GM23338 (cell line): ENCODE results near the gene ZNF184. TPM values are rescaled to one million over a fixed set of nuclear protein-coding genes. Genes with fewer than 3 reads are reported as not detected.

Experiments
- ATAC-seq: fragments of 200-7000 bp; cut with Tn5 transposase; 3 replicates; pipeline ENCODE4 v1.9.1; 2020
- DNase-seq: peaks from one replicate; pipeline ENCODE4 v3.0.0-alpha.2; 2015; ENCODE audit warnings: low spot score
- H2AFZ ChIP-seq: fragments of 200-600 bp; sonication (generic); 2 replicates; pipeline ENCODE4 v1.8.0; 2016; ENCODE audit warnings: antibody characterized with exemption, mild to moderate bottlenecking, moderate library complexity
- H3F3A ChIP-seq: fragments of 200-600 bp; sonication (generic); replicated peaks from 2 replicates; pipeline ENCODE4 v1.8.0; 2017; ENCODE audit warnings: antibody characterized with exemption, mixed run types, low read depth
- H3K27ac ChIP-seq: fragments of 200-600 bp; sonication (generic); 2 replicates; pipeline ENCODE4 v1.6.1; 2016; ENCODE audit warnings: low read depth
- H3K27me3 ChIP-seq: fragments of 200-600 bp; sonication (generic); 2 replicates; pipeline ENCODE4 v1.8.0; 2016; ENCODE audit warnings: mild to moderate bottlenecking, mixed run types, moderate library complexity; ENCODE audit not compliant: insufficient read depth
- H3K36me3 ChIP-seq: fragments of 200-600 bp; sonication (generic); 2 replicates; pipeline ENCODE4 v1.8.0; 2016; ENCODE audit warnings: mild to moderate bottlenecking; ENCODE audit not compliant: insufficient read depth
- H3K4me1 ChIP-seq: fragments of 200-600 bp; sonication (generic); 2 replicates; pipeline ENCODE4 v1.8.0; 2016; ENCODE audit warnings: mild to moderate bottlenecking, moderate library complexity; ENCODE audit not compliant: insufficient read depth
- H3K4me2 ChIP-seq: fragments of 200-600 bp; sonication (generic); 2 replicates; pipeline ENCODE4 v1.7.1; 2017; ENCODE audit warnings: mixed run types
- H3K4me3 ChIP-seq: fragments of 200-600 bp; sonication (generic); 2 replicates; pipeline ENCODE4 v1.6.1; 2016; ENCODE audit warnings: mixed run types
- H3K79me2 ChIP-seq: fragments of 200-600 bp; sonication (generic); replicated peaks from 2 replicates; pipeline ENCODE4 v1.8.0; 2017; ENCODE audit warnings: mild to moderate bottlenecking; ENCODE audit not compliant: insufficient read depth
- H3K9me2 ChIP-seq: fragments of 200-600 bp; sonication (generic); 2 replicates; pipeline ENCODE4 v1.8.0; 2017; ENCODE audit not compliant: insufficient read depth
- H4K20me1 ChIP-seq: fragments of 200-600 bp; sonication (generic); replicated peaks from 2 replicates; pipeline ENCODE4 v1.8.0; 2017; ENCODE audit warnings: mild to moderate bottlenecking; ENCODE audit not compliant: insufficient read depth
- H3K27ac Mint-ChIP-seq: 2 replicates; pipeline ENCODE4 v1.8.0; 2020; ENCODE audit warnings: inconsistent platforms, mild to moderate bottlenecking, moderate library complexity, mixed read lengths
- H3K27me3 Mint-ChIP-seq: 3 replicates; pipeline ENCODE4 v1.8.0; 2022; ENCODE audit warnings: low read depth, mild to moderate bottlenecking, moderate library complexity, mixed read lengths, inconsistent platforms; ENCODE audit not compliant: insufficient read depth, poor library complexity
- H3K36me3 Mint-ChIP-seq: 3 replicates; pipeline ENCODE4 v1.8.0; 2021; ENCODE audit warnings: low read depth, mild to moderate bottlenecking, inconsistent platforms, moderate library complexity, mixed read lengths
- H3K4me1 Mint-ChIP-seq: 3 replicates; pipeline ENCODE4 v1.8.0; 2020; ENCODE audit warnings: mild to moderate bottlenecking, inconsistent platforms, mixed read lengths
- H3K4me3 Mint-ChIP-seq: 3 replicates; pipeline ENCODE4 v1.8.0; 2021; ENCODE audit warnings: moderate library complexity, mild to moderate bottlenecking, inconsistent platforms, mixed read lengths
- H3K9me3 Mint-ChIP-seq: 3 replicates; pipeline ENCODE4 v1.8.0; 2020; ENCODE audit warnings: moderate library complexity, mild to moderate bottlenecking, inconsistent platforms, mixed read lengths
- EZH2 ChIP-seq: fragments of 200-600 bp; sonication (generic); IDR thresholded peaks from one replicate; pipeline ENCODE4 v1.8.0; 2017; ENCODE audit warnings: antibody characterized with exemption, mild to moderate bottlenecking, low read depth; ENCODE audit not compliant: unreplicated experiment
- EZH2phosphoT487 ChIP-seq: fragments of 200-600 bp; sonication (generic); IDR thresholded peaks from one replicate; pipeline ENCODE4 v1.8.1; 2018; ENCODE audit warnings: antibody characterized with exemption; ENCODE audit not compliant: unreplicated experiment
- JUNB ChIP-seq: IDR thresholded peaks from one replicate; pipeline ENCODE4 v1.6.1; 2016; ENCODE audit warnings: antibody characterized with exemption; ENCODE audit not compliant: unreplicated experiment
- NANOG ChIP-seq: IDR thresholded peaks from 2 replicates; pipeline ENCODE4 v1.6.1; 2016; ENCODE audit warnings: antibody characterized with exemption, borderline replicate concordance
- POLR2AphosphoS5 ChIP-seq: IDR thresholded peaks from 2 replicates; pipeline ENCODE4 v1.6.1; 2016; ENCODE audit warnings: antibody characterized with exemption, low read depth
- STAT1 ChIP-seq: IDR thresholded peaks from one replicate; pipeline ENCODE4 v1.6.1; 2016; ENCODE audit warnings: antibody characterized with exemption; ENCODE audit not compliant: unreplicated experiment
- ZNF114 ChIP-seq: fragments of 250-450 bp; sonication (Bioruptor Pico); IDR thresholded peaks from 2 replicates; pipeline ENCODE4 v1.5.0; 2020; ENCODE audit warnings: mild to moderate bottlenecking, moderate library complexity
- ZNF331 ChIP-seq: fragments of 250-450 bp; sonication (Bioruptor Pico); IDR thresholded peaks from 2 replicates; pipeline ENCODE4 v1.5.0; 2020; ENCODE audit warnings: low read depth, mild to moderate bottlenecking, moderate library complexity
- ZNF462 ChIP-seq: fragments of 250-450 bp; sonication (Bioruptor Pico); IDR thresholded peaks from 2 replicates; pipeline ENCODE4 v1.5.0; 2020; ENCODE audit warnings: mild to moderate bottlenecking, moderate library complexity
- polyA plus RNA-seq: library from polyadenylated mRNA; unstranded; fragments of >200 nt; fragmentation: Nextera tagmentation; extraction: Ambion mirVana; gene quantifications from 2 replicates; pipeline ENCODE4 v1.2.1, GENCODE V29; 2016
- total RNA-seq: library from RNA; depleted of rRNA; stranded (reverse); fragments of >200 nt; shearing (Covaris generic); gene quantifications from 2 replicates; pipeline ENCODE4 v1.2.3, GENCODE V29; 2014
- TF ChIP-seq, protein P1 (sequence below), 2 experiments: fragments of 200-600 bp in 1 of 2; sonication (generic) in 1 of 2; conservative IDR thresholded peaks; 2 replicates each; pipeline versions ENCODE4 v1.5.1 to v1.6.1; 2016 to 2017; ENCODE audit warnings: antibody characterized with exemption in 2 of 2, low read depth in 2 of 2, mild to moderate bottlenecking in 2 of 2, moderate library complexity in 1 of 2

Gene ZNF184
- total and polyA plus RNA-seq, 2 experiments from 2014 or later = 6.0 to 10.6 TPM

GRCh38 chr6:27494103-27494502, 21.2 kb upstream of the ZNF184 start:
- Histone ChIP-seq H3K4me3 (peak overlapping the region; percentile 70), H3K36me3 (no peaks in the 10 kb centered on the region), H3K27me3 (peaks cover 15% of the 10 kb centered on the region), H4K20me1 (no peaks in the 10 kb centered on the region), H3K79me2 (no peaks in the 10 kb centered on the region), H3K4me1 (peaks cover 6% of the 10 kb centered on the region; the same call in 1 of the 2 replicates), H3K27ac (no peak overlapping the region), H3K9me2 (no peaks in the 10 kb centered on the region), H3K4me2 (peak overlapping the region; percentile 92; the same call in 1 of the 2 replicates), H3F3A (no peaks in the 10 kb centered on the region; the same call in 1 of the 2 replicates), H2AFZ (no peak overlapping the region)
- no peak for ATAC-seq
- Mint-ChIP-seq H3K9me3 (peaks cover 4% of the 10 kb centered on the region; the same call in 2 of the 3 replicates), H3K4me3 (peak overlapping the region; percentile 40), H3K4me1 (peaks cover 3% of the 10 kb centered on the region; the same call in 2 of the 3 replicates), H3K27me3 (peaks cover 12% of the 10 kb centered on the region), H3K27ac (no peak overlapping the region), H3K36me3 (peaks cover 3% of the 10 kb centered on the region; the same call in 1 of the 3 replicates)
- TF ChIP-seq, protein P1, sequence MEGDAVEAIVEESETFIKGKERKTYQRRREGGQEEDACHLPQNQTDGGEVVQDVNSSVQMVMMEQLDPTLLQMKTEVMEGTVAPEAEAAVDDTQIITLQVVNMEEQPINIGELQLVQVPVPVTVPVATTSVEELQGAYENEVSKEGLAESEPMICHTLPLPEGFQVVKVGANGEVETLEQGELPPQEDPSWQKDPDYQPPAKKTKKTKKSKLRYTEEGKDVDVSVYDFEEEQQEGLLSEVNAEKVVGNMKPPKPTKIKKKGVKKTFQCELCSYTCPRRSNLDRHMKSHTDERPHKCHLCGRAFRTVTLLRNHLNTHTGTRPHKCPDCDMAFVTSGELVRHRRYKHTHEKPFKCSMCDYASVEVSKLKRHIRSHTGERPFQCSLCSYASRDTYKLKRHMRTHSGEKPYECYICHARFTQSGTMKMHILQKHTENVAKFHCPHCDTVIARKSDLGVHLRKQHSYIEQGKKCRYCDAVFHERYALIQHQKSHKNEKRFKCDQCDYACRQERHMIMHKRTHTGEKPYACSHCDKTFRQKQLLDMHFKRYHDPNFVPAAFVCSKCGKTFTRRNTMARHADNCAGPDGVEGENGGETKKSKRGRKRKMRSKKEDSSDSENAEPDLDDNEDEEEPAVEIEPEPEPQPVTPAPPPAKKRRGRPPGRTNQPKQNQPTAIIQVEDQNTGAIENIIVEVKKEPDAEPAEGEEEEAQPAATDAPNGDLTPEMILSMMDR (conservative IDR thresholded peaks at IDR 0.05; ENCODE audit: low read depth in 2 of 2) = no peak
- TF ChIP-seq ZNF114 (CRISPR knock-in tag) (no peak), JUNB (no peak)
- no peak for DNase-seq

GRCh38 chr6:27492631-27493190, 19.8 kb upstream of the ZNF184 start:
- Mint-ChIP-seq H3K27me3 (peaks cover 12% of the 10 kb centered on the region), H3K36me3 (peaks cover 3% of the 10 kb centered on the region; the same call in 1 of the 3 replicates), H3K4me1 (peaks cover 3% of the 10 kb centered on the region; the same call in 2 of the 3 replicates), H3K9me3 (peaks cover 4% of the 10 kb centered on the region; the same call in 2 of the 3 replicates), H3K27ac (no peak overlapping the region), H3K4me3 (no peak overlapping the region; the same call in 2 of the 3 replicates)
- DNase-seq (no peak), ATAC-seq (no peak)
- Histone ChIP-seq H3K9me2 (no peaks in the 10 kb centered on the region), H3K27ac (no peak overlapping the region), H3K4me1 (peaks cover 6% of the 10 kb centered on the region; the same call in 1 of the 2 replicates), H3K36me3 (no peaks in the 10 kb centered on the region), H3K27me3 (peaks cover 15% of the 10 kb centered on the region), H3F3A (no peaks in the 10 kb centered on the region; the same call in 1 of the 2 replicates), H4K20me1 (no peaks in the 10 kb centered on the region), H3K79me2 (no peaks in the 10 kb centered on the region), H3K4me3 (no peak overlapping the region), H3K4me2 (no peak overlapping the region), H2AFZ (no peak overlapping the region)
- TF ChIP-seq POLR2AphosphoS5 = no peak
- TF ChIP-seq ZNF114 (CRISPR knock-in tag) = no peak
- no peak for TF ChIP-seq EZH2
- no peak for TF ChIP-seq EZH2phosphoT487
- TF ChIP-seq NANOG = no peak
- TF ChIP-seq JUNB = no peak
- TF ChIP-seq, protein P1 (conservative IDR thresholded peaks at IDR 0.05; ENCODE audit: low read depth in 2 of 2) = no peak
- TF ChIP-seq ZNF331 = no peak
- TF ChIP-seq ZNF462 = no peak
- TF ChIP-seq STAT1 = no peak
